GM12873 (cell line): Measurements from ENCODE around the gene VASH1.

Source experiments
- CTCF ChIP-seq: IDR thresholded peaks from 2 replicates; pipeline ENCODE4 v1.5.1; 2012; ENCODE audit warnings: low read depth, mild to moderate bottlenecking, moderate library complexity, low read length, control low read depth; ENCODE audit not compliant: insufficient read depth; ENCODE audit errors: missing control alignments

The VASH1 gene

GRCh38 chr14:76827696-76828296 is 66.5 kb downstream of the VASH1 start:
- TF ChIP-seq CTCF: no peak

- TF ChIP-seq CTCF: no peak
These were observed 67.2 kb downstream of the VASH1 start for GRCh38 chr14:76828339-76829012.

DNA sequence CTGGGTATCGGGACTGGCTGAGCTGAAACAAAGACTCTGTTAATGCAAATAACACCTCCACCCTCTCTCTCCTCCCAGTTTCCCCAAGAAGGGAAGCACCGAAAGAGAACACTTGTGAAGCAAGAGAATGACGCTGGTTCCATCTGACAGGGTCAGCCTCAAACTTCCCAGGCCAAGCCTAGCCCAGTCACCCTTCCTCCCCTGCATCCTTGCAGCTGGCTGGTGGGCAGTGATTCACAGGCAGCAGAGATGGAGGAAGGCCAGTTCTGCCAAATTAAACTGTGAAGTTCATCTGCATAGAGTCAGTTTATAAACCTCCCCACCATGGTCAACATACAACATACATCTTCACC is 67.7 kb downstream of the VASH1 start:
- no peak for TF ChIP-seq CTCF

- no peak for TF ChIP-seq CTCF
These were observed 68.6 kb downstream of the VASH1 start for GRCh38 chr14:76829650-76830421.

- no peak for TF ChIP-seq CTCF
These were observed 69.3 kb downstream of the VASH1 start for GRCh38 chr14:76830556-76830955.

DNA sequence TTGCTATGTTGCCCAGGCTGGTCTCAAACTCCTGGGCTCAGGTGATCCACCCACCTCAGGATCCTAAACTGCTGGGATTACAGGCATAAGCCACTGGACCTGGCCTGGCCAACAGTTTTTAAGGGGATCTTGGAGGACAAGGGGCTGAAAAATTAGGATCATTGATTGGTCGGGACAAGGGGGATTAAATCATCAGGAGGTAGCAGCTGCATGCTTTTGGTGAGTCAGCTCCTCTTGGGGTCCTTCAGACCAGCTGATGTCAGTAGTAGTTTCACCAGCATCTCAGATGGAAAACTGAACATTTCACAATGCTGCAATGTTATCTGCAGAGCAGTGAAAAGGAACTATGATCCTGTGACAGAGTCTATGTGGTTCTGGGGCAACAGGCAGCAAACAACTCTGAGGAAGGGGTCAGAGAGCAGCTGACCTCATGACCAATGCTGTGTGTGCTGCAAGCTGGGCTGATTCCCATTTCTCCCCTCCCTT is 71.3 kb downstream of the VASH1 start:
- no peak for TF ChIP-seq CTCF
